H1 (cell line): ENCODE data around the gene GPR87. TPM values are rescaled to one million over a fixed set of nuclear protein-coding genes. Genes with fewer than 3 reads are reported as not detected.

Experiments
- CTCF ChIA-PET: fragments of 300-600 bp; sonication (Branson Sonifier 250); formaldehyde crosslinking; loops from one replicate; lab custom pipeline; 2021; ENCODE audit not compliant: partially characterized antibody; lab: Charles Lee
- POLR2A ChIA-PET: fragments of 300-600 bp; sonication (Branson Sonifier 250); formaldehyde crosslinking; loops from one replicate; lab custom pipeline; 2021; ENCODE audit warnings: inconsistent platforms; ENCODE audit not compliant: partially characterized antibody; lab: Charles Lee
- DNase-seq, 2 experiments: peaks; one replicate each; pipeline versions ENCODE4 v3.0.0 to v3.0.0-alpha.2; 2010 to 2022; ENCODE audit warnings: low spot score in 2 of 2, low read depth in 1 of 2, mixed read lengths in 1 of 2
- FAIRE-seq: peaks from 2 replicates; lab custom pipeline; 2011; peaks lifted over from hg19 to GRCh38; lab: Jason Lieb, UNC
- H2AFZ ChIP-seq: 2 replicates; pipeline ENCODE4 v1.8.1; 2012; ENCODE audit warnings: low read length, inconsistent platforms
- H2AK5ac ChIP-seq: 2 replicates; pipeline ENCODE4 v1.6.1; 2013; ENCODE audit warnings: low read depth, low read length
- H2BK120ac ChIP-seq: replicated peaks from 2 replicates; pipeline ENCODE3; 2013; ENCODE audit warnings: low read depth, low read length, inconsistent platforms
- H2BK12ac ChIP-seq: 2 replicates; pipeline ENCODE4 v1.6.1; 2013; ENCODE audit warnings: low read depth, low read length
- H2BK15ac ChIP-seq: 2 replicates; pipeline ENCODE4 v1.6.1; 2013; ENCODE audit warnings: low read length
- H2BK20ac ChIP-seq: 2 replicates; pipeline ENCODE4 v1.6.1; 2013; ENCODE audit warnings: low read length
- H2BK5ac ChIP-seq: 2 replicates; pipeline ENCODE4 v1.6.1; 2013; ENCODE audit warnings: low read depth, low read length
- H3K14ac ChIP-seq: 2 replicates; pipeline ENCODE4 v1.6.1; 2013; ENCODE audit warnings: inconsistent platforms; ENCODE audit not compliant: insufficient read length
- H3K18ac ChIP-seq: 2 replicates; pipeline ENCODE4 v1.6.1; 2013; ENCODE audit warnings: low read length; ENCODE audit errors: extremely low read depth
- H3K23ac ChIP-seq: 2 replicates; pipeline ENCODE4 v1.6.1; 2013; ENCODE audit warnings: inconsistent platforms; ENCODE audit not compliant: insufficient read length
- H3K23me2 ChIP-seq: 2 replicates; pipeline ENCODE4 v1.6.1; 2013; ENCODE audit warnings: low read depth, low read length
- H3K27ac ChIP-seq: 2 replicates; pipeline ENCODE4 v1.6.1; 2011; ENCODE audit warnings: low read depth, low read length, inconsistent platforms
- H3K27me3 ChIP-seq, 4 experiments: replicated peaks in 1 of 4; 1 replicate in 1 of 4; 2 replicates in 3 of 4; pipeline versions ENCODE4 v1.6.1 to v1.8.1; 2011 to 2013; ENCODE audit warnings: low read length in 3 of 4, mild to moderate bottlenecking in 3 of 4, inconsistent platforms in 2 of 4, mixed read lengths in 2 of 4, moderate library complexity in 1 of 4; ENCODE audit not compliant: control insufficient read depth in 3 of 4, insufficient read depth in 3 of 4; ENCODE audit errors: extremely low read depth in 1 of 4
- H3K36me3 ChIP-seq, 4 experiments: 2 replicates each; pipeline versions ENCODE4 v1.6.1 to v1.8.1; 2011 to 2013; ENCODE audit warnings: mild to moderate bottlenecking in 4 of 4, low read length in 3 of 4, moderate library complexity in 2 of 4, control low read depth in 1 of 4, inconsistent platforms in 1 of 4; ENCODE audit not compliant: insufficient read depth in 4 of 4, control insufficient read depth in 2 of 4
- H3K4ac ChIP-seq: replicated peaks from 2 replicates; pipeline ENCODE3; 2013; ENCODE audit warnings: low read length, low read depth, mixed read lengths, inconsistent platforms; ENCODE audit not compliant: insufficient read length
- H3K4me1 ChIP-seq, 4 experiments: replicated peaks in 1 of 4; 1 replicate in 1 of 4; 2 replicates in 3 of 4; pipeline versions ENCODE4 v1.6.1 to v1.8.1; 2011 to 2013; ENCODE audit warnings: low read length in 3 of 4, inconsistent platforms in 2 of 4, mixed read lengths in 1 of 4; ENCODE audit not compliant: insufficient read depth in 4 of 4, control insufficient read depth in 3 of 4
- H3K4me2 ChIP-seq, 2 experiments: 2 replicates each; pipeline versions ENCODE4 v1.6.1 to v1.8.1; 2011 to 2013; ENCODE audit warnings: low read depth in 2 of 2, low read length in 2 of 2, control low read depth in 1 of 2, inconsistent platforms in 1 of 2, mild to moderate bottlenecking in 1 of 2; ENCODE audit not compliant: insufficient read depth in 1 of 2
- H3K4me3 ChIP-seq, 4 experiments: fragments of 200-600, 300-600 bp in 1 of 4; sonication (generic), shearing (Covaris generic), sonication (Bioruptor Twin) in 1 of 4; 2 replicates each; pipeline versions ENCODE4 v1.5.1 to v1.8.1; 2011 to 2016; ENCODE audit warnings: low read length in 4 of 4, low read depth in 3 of 4, control low read depth in 2 of 4, inconsistent platforms in 2 of 4, mild to moderate bottlenecking in 2 of 4, mixed read lengths in 1 of 4, moderate library complexity in 1 of 4; ENCODE audit not compliant: insufficient read depth in 2 of 4; ENCODE audit errors: extremely low read depth in 1 of 4
- H3K56ac ChIP-seq: replicated peaks from 2 replicates; pipeline ENCODE3; 2013; ENCODE audit warnings: low read depth, mild to moderate bottlenecking, mixed read lengths, low read length, inconsistent platforms; ENCODE audit not compliant: insufficient read length
- H3K79me1 ChIP-seq: 2 replicates; pipeline ENCODE4 v1.6.1; 2013; ENCODE audit warnings: low read depth, low read length, control low read depth
- H3K79me2 ChIP-seq, 2 experiments: 2 replicates each; pipeline versions ENCODE4 v1.6.1 to v1.8.1; 2012 to 2013; ENCODE audit warnings: low read length in 2 of 2, mild to moderate bottlenecking in 2 of 2, inconsistent platforms in 1 of 2; ENCODE audit not compliant: insufficient read depth in 2 of 2, control insufficient read depth in 1 of 2
- H3K9ac ChIP-seq, 4 experiments: replicated peaks in 1 of 4; 1 replicate in 1 of 4; 2 replicates in 3 of 4; pipeline versions ENCODE4 v1.6.1 to v1.8.1; 2011 to 2013; ENCODE audit warnings: low read depth in 3 of 4, low read length in 3 of 4, control low read depth in 2 of 4, mild to moderate bottlenecking in 2 of 4, moderate library complexity in 2 of 4, inconsistent platforms in 1 of 4; ENCODE audit errors: extremely low read depth in 1 of 4
- H3K9me3 ChIP-seq, 2 experiments: 2 replicates each; pipeline versions ENCODE4 v1.6.1 to v1.8.1; 2012 to 2013; ENCODE audit warnings: mild to moderate bottlenecking in 2 of 2, moderate library complexity in 2 of 2, control low read depth in 1 of 2, inconsistent platforms in 1 of 2, low read depth in 1 of 2, low read length in 1 of 2, mixed read lengths in 1 of 2; ENCODE audit not compliant: insufficient read depth in 2 of 2
- H4K20me1 ChIP-seq, 2 experiments: replicated peaks in 1 of 2; 2 replicates each; pipeline versions ENCODE3 to v1.8.1; 2011 to 2013; ENCODE audit warnings: inconsistent platforms in 2 of 2, low read length in 2 of 2, mild to moderate bottlenecking in 1 of 2; ENCODE audit not compliant: insufficient read depth in 2 of 2, control insufficient read depth in 1 of 2
- H4K5ac ChIP-seq: 2 replicates; pipeline ENCODE4 v1.6.1; 2013; ENCODE audit warnings: low read length, low read depth, mixed read lengths, inconsistent platforms; ENCODE audit not compliant: insufficient read length
- H4K8ac ChIP-seq: 2 replicates; pipeline ENCODE4 v1.8.0; 2013; ENCODE audit warnings: mild to moderate bottlenecking, moderate library complexity, low read length, inconsistent platforms; ENCODE audit not compliant: insufficient read depth; ENCODE audit errors: extremely low read depth
- H4K91ac ChIP-seq: replicated peaks from 2 replicates; pipeline ENCODE3; 2013; ENCODE audit warnings: low read length, mixed read lengths, inconsistent platforms; ENCODE audit not compliant: insufficient read length
- BCL11A ChIP-seq, 2 experiments: IDR thresholded peaks; one replicate each; pipeline ENCODE4 v1.6.1; 2011; ENCODE audit warnings: low read depth in 2 of 2, low read length in 2 of 2, mild to moderate bottlenecking in 2 of 2
- CBX8 ChIP-seq: fragments of 300-800, 300-1000 bp; sonication (generic); IDR thresholded peaks from 2 replicates; pipeline ENCODE4 v1.7.1; 2016; ENCODE audit warnings: low read depth, low read length, borderline replicate concordance
- KDM1A ChIP-seq: fragments of 200-600, 300-600 bp; sonication (generic); IDR thresholded peaks from 2 replicates; pipeline ENCODE4 v1.7.1; 2016; ENCODE audit warnings: mild to moderate bottlenecking, low read length, borderline replicate concordance
- MAFK ChIP-seq: IDR thresholded peaks from 2 replicates; pipeline ENCODE4 v1.6.1; 2012; ENCODE audit warnings: low read depth, mild to moderate bottlenecking, improper control_type of control experiment, low read length
- POLR2A ChIP-seq, 2 experiments: IDR thresholded peaks; 1 replicate in 1 of 2; 2 replicates in 1 of 2; pipeline ENCODE4 v1.6.1; 2011; ENCODE audit warnings: low read depth in 2 of 2, low read length in 2 of 2, mild to moderate bottlenecking in 2 of 2; ENCODE audit errors: control extremely low read depth in 1 of 2
- POLR2AphosphoS5 ChIP-seq: IDR thresholded peaks from 2 replicates; pipeline ENCODE4 v1.6.1; 2011; ENCODE audit warnings: low read depth, low read length
- RNF2 ChIP-seq: fragments of 200-900, 300-1000 bp; sonication (generic); IDR thresholded peaks from 2 replicates; pipeline ENCODE4 v1.7.1; 2016; ENCODE audit warnings: borderline replicate concordance, low read depth, mild to moderate bottlenecking, antibody characterized with exemption, low read length; ENCODE audit not compliant: poor library complexity, severe bottlenecking; ENCODE audit errors: missing control alignments
- SIX5 ChIP-seq: IDR thresholded peaks from 2 replicates; pipeline ENCODE4 v1.6.1; 2011; ENCODE audit warnings: mild to moderate bottlenecking, low read depth, low read length
- SP4 ChIP-seq: IDR thresholded peaks from 2 replicates; pipeline ENCODE4 v1.6.1; 2012; ENCODE audit warnings: low read length, inconsistent platforms
- SRF ChIP-seq: IDR thresholded peaks from 2 replicates; pipeline ENCODE4 v1.6.1; 2011; ENCODE audit warnings: mild to moderate bottlenecking, low read depth, low read length, moderate library complexity
- WGBS, 2 experiments: shearing (Covaris generic) in 1 of 2; methylation state at CpG; one replicate each; pipeline versions ENCODE4 v1.1.6 to v1.1.7; 2013 to 2015; ENCODE audit warnings: low lambda C conversion rate in 2 of 2, mixed read lengths in 2 of 2, inconsistent platforms in 1 of 2, low coverage in 1 of 2, missing lambda C conversion rate in 1 of 2; ENCODE audit not compliant: insufficient replicate concordance in 2 of 2, insufficient coverage in 1 of 2, insufficient read length in 1 of 2; ENCODE audit errors: extremely low coverage in 1 of 2, missing lambda C conversion rate in 1 of 2; 5-methylcytosine and 5-hydroxymethylcytosine counted together
- polyA plus RNA-seq, 7 experiments: library from polyadenylated mRNA; depleted of rRNA in 3 of 7; stranded (reverse) in 5 of 7; unstranded in 2 of 7; fragments of >200 nt in 5 of 7; fragments of 200-250 nt in 2 of 7; gene quantifications; 1 replicate in 5 of 7; 2 replicates in 1 of 7; 4 replicates in 1 of 7; pipeline versions ENCODE4 v1.2.1 to v1.2.3, GENCODE V29; 2011 to 2013; ENCODE audit warnings: missing spikeins in 2 of 7, mixed read lengths in 2 of 7
- total RNA-seq: library from RNA; stranded (reverse); fragmentation: NEBNext Ultra II Directional; extraction: Animal tissue kit (Norgen Biotek cat#: 25700); gene quantifications from 2 replicates; pipeline ENCODE4 v1.2.1, GENCODE V29; 2021

GPR87 gene
- total and polyA plus RNA-seq, 2 of the 8 experiments (the other 6 are each of a cell fraction or from before 2014, with no cell fraction given): 0.05 TPM; not detected in 1

- Histone ChIP-seq H3K23me2 (no peaks in the 10 kb centered on the region), H2BK5ac (no peak overlapping the region), H2BK12ac (no peak overlapping the region), H3K79me1 (no peaks in the 10 kb centered on the region), H3K9ac (no peak overlapping the region), H3K4me2 (no peak overlapping the region), H4K20me1 (peaks cover 0 to 1% of the 10 kb centered on the region in 2 experiments), H3K4me3 (no peak overlapping the region), H3K56ac (no peak overlapping the region), H2BK15ac (no peak overlapping the region), H3K14ac (no peak overlapping the region), H3K18ac (no peak overlapping the region), H2AK5ac (no peak overlapping the region), H3K4me1 (no peaks in the 10 kb centered on the region; a peak in 1 of 7 replicates), H3K27ac (no peak overlapping the region), H2AFZ (no peak overlapping the region), H4K8ac (no peak overlapping the region), H3K27me3 (no peaks in the 10 kb centered on the region), H4K91ac (no peak overlapping the region), H4K5ac (no peak overlapping the region), H3K79me2 (no peaks in the 10 kb centered on the region), H3K4ac (no peak overlapping the region), H3K9me3 (no peaks in the 10 kb centered on the region), H2BK120ac (no peak overlapping the region), H3K23ac (no peak overlapping the region), H3K36me3 (no peaks in the 10 kb centered on the region), H2BK20ac (no peak overlapping the region)
- POLR2A ChIA-PET: no interaction called here
- FAIRE-seq: no peak
- DNase-seq: no peak
- TF ChIP-seq BCL11A (IDR thresholded peaks at IDR 0.05; ENCODE audit: low read depth in 2 of 2, low read length in 2 of 2): no peak
- no peak for TF ChIP-seq POLR2AphosphoS5
- TF ChIP-seq RNF2: no peak
- TF ChIP-seq SRF: no peak
- no peak for TF ChIP-seq SP4
- no peak for TF ChIP-seq SIX5
- TF ChIP-seq MAFK: no peak
- no peak for TF ChIP-seq CBX8
- TF ChIP-seq POLR2A (IDR thresholded peaks at IDR 0.05; ENCODE audit: control extremely low read depth in 1 of 2, low read depth in 2 of 2, low read length in 2 of 2): no peak
- no peak for TF ChIP-seq KDM1A
- CTCF ChIA-PET: interaction anchor here (0.8 to 6.5 kb wide), 6 partner anchors 9 to 76 kb away, joined by 3 to 60 read pairs (median 4); no protein-coding TSS in a partner anchor
- 96% methylated on average over 5 of the region's 5 CpGs; no CpG with 5 or more reads in 1 of the 2 experiments for WGBS, 2 experiments
Observed at GRCh38 chr3:151283907-151284461, 32.6 kb downstream of the GPR87 start.
